HG02973 (cell line): ENCODE results near the gene GAMT.

Experiments used
- ATAC-seq: cut with Tn5 transposase; IDR thresholded peaks from one replicate; pipeline ENCODE4 v1.9.1; 2021; ENCODE audit warnings: moderate library complexity; ENCODE audit not compliant: unreplicated experiment

Gene GAMT

DNA sequence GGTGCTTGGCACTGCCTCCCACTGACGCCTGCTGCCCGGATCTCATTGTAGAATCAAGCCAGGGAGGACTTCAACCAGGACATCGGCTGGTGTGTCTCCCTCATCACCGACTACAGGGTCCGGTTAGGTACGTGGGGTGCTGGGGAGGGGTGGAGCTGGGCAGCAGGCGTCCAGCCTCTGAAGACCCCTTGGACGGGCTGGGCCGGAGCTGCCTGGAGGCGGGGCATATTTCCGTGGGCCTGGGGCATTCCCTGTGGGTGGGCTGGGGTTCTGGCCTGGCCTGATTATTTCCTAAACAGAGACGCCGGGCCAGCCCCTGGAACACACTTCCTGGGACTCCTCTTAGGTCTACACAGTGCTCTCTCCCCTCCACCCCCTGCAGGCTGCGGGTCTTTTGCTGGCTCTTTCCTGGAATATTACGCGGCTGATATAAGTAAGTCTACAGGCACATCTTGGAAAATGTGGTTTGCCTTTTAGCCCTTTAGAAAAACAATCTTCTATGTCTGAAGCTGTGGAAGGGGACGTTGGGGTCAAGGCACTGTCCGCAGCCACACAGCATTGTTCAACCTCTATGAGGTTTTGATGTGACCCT, 32.0 kb downstream of the GAMT start:
- ATAC-seq, result no peak

DNA sequence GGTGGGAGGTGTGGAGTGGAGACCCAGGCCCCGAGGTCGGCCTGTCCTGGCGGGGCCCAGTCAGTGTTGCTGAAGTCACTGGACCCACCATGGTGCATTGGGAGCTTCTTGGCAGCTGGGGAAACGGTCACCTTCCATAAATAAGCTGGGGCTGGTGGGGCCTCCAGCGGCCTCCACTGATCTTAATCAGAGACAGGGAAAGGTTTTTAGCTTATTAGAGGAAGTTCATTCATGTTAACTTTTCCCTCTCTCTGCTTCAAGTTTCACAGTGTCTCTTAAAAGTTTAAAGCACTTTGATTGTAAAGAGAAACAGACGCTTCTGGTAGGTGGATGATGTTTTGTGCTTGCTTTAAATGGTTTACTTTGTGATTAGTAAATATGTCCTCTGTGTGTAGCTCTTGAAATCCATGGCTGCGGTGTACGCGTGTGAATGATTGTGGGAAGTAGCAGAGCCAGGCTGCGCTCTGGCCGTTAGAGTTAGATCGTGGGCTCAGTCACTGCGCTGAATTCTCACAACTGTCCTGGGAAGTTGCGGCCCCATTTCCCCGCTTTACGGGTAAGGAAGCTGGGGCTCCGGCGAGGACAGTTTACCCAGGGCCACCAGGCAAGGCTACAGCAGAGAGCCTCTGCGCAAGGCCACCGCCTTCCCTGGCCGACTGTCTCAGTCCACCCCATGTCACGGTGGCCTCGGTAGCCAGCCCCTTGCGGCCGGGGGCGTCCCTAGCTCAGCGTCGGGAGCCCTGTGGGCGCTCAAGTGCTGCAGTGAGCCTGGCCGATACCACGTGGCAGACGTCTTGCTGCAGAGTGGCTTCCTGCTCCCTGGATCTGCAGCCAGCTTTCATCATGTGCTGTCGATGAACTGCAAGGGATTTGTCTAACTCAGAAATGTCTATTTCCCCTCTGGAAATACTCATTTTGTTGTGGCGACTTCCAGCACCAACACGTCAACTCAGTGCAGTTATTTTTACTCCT, 34.2 kb downstream of the GAMT start:
- ATAC-seq, result no peak

DNA sequence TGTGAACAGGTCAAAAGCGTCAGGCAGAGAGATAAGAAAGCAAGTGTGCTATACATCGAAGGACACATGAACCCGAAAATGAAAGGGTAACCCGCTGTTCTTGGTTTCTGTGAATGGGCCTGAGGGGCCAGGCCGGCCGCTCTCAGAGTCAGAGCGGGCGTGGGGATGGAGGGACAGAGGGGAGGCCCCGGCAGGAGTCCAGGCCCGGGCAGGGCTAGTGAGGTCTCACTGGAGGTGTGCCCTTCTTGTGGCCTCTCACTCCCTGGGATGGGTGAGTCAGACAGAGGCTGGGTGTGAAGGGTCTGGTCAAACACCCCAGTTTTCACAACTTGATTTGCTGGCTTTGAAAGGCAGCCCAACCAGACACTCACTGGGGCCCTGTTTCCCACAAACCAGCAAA, 35.0 kb downstream of the GAMT start:
- no peak for ATAC-seq

DNA sequence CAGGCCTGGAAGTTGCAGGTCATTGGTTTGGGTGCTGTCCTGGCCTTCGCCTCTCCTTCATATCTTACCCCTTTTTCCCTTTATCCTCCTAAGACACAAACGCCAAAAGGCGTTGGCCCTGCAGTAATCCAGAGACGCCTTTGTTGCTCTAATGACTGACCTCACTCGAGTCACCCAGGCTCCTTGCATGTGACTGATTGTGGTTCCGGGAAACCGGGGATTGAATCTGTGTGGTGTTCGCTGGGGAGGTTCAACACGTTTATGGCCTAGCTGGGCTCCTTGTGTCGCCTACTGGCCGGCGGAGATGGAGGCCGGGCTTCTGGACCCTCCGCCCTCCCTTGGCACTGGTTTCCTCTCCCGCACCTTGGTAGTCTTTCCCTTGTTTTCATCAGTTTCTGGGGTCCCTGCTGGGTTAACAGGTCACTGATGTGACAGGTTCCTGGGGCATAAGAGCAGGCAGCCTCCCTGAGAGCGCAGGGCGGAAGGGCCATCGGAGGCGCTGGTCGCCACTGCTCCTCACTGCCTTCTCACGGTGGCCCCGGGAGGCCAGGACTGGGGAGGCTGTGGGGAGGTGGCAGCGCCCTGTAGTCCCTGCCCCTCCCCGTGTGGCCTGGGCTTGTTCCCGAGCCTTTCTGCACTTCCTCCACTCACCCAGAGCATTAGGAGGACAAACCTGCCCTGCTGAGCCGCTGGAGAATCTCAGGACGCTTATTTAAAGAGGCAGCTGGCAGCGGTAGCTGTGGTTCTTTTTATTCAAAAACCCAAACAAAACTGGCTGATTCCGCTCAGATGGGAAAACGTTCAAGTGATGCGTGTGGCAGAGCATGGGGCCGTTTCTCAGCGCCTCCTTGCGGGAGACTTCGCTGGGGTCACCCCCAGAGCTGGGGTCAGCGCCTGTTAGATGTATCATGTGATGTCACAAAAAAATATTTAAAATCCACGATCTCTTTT, 35.7 kb downstream of the GAMT start:
- ATAC-seq, result no peak

DNA sequence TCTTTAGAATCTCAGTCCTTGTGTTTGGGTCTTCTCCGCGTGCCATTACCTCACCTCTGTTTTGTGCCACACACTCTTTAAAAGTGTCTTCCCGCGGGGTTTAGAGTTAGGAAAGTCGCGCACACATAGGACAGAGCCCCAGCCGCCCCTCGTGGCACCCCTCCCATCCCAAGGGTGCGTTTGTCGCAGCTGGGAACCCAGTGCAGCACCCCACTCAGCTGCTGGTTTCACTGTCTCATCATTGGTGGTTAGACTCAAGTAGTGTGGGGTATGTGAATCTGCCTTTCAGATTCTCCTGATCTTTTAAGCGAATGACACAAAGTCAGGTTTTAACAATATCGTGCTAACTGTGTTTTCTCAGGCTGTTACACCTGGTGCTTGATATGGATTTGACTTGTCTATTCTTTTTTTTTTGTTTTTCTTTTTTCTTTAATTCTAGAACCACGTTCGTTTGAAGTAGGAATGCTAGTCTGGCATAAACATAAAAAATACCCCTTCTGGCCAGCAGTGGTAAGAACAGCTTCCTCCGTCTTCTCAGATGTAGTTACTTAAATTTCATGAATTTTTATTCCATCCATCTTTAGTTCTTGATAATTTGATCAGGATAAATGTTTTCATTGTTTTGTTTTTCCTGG, 37.2 kb downstream of the GAMT start:
- no peak for ATAC-seq

DNA sequence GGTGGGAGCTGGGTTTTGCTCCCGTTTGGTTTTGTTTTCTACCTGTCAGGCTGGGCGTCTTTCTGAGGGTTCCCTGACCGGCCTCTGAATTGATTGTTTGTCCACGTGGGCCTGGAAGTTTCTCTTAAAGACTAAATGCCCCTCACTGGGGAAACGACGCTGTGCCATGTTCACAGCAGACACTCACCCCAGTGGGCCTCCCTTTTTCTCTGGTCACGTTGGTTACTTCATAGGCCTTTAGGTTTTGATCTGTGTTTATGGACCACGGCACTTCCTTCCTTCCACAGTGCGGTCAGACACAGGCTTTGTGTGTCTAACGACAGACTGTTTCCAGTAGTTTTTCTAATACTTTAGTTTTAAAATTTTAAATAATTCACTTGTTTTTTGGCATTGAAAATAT, 37.7 kb downstream of the GAMT start:
- no peak for ATAC-seq

DNA sequence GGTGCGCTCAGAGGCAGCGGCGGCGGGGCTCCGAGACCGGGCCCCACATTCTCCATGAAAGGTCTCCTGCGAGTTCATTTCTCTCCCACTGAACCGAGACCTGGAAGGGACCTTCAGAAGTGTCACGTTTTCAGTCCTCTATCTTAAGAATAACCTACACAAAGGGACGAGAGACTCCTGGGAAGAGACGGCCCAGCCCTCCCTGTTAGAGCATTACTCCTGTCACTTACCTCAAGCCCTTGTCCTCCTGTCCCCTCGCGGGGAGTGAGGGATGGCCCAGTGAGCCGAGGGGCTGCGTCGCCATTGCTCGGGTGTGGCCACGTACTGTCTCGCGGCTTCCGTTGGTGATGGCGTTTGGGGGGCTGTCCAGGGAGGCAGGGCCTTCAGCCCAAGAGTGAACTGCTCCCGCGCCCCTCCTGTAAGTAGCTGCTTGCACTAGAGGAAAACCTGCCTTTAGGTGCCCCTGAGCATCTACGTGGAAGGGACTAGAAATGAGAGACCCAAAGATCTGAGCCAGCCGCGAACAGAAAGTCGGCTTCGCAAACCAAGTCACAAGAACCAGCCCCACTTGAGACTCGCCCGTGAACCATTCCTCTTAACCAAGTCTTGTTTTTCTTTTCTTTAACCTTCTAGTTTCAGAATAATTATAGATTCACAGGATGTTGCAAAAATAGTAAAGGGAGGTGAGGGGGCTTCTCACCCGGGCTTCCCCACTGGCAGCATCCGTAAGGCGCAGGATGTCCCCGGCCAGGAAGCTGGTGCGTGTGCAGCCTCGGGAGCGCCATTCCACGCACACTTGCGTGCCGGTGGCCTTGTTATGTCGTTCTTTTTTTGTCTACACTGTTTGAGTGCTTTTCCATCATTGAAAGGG, 38.7 kb downstream of the GAMT start:
- ATAC-seq, result no peak

DNA sequence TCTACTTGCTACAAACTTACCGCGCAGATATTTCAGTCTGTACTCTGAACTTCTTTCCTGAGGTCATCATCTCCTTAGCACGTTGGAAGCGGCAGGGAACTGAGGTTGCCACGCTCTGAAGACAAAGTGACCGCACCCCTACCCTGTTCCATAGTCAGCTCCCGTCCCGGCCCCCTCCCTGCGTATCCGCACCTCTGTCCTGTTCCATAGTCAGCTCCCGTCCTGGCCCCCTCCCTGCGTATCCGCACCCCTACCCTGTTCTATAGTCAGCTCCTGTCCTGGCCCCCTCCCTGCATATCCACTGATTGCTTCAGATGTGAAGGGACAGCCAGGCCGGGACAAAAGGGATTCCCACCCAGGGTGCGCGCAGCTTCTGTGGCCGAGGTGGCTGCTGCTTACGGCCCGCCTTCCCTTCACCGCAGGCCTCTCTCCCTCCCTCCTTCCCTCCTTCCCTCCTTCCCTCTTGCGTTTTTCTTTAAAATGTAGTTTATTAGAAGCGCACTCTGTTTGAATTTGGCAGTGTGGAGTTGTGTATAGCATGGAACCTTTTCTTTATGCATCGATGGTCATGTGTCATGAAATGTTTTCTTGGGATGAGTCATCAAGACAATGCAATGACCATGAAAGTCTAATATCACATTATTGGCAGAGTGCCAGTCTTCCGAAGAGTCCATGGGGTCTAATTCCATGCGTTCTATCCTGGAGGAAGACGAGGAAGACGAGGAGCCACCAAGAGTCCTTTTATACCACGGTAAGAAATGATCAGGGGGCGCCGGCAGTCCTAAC, 39.5 kb downstream of the GAMT start:
- ATAC-seq, result no peak

DNA sequence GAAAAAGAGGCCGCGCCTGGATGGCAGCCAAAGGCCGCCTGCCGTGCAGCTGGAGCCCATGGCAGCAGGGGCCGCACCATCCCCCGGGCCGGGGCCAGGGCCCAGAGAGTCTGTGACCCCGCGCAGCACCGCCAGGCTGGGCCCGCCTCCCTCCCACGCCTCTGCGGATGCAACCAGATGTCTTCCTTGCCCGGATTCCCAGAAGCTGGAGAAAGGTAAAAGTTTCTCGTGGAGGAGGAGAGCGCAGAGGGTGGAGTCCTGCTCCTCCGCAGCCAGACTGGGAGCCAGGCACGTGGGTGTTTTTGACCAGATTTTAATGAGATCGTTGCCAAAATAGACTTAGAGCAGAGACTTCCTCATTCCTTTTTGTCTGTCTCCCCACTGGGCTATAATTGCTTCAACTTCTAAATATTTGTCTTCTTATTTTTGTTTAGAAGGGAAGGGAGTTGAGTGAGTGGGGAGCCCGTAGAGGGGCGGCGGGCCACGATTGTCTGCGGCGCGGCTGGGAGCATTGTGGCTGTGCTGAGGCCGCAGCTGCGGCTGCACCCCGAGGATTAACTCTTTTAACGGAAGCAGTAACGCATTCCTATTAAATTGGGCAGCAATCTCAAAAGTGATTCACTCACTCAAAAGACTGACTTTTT, 40.4 kb downstream of the GAMT start:
- no peak for ATAC-seq

DNA sequence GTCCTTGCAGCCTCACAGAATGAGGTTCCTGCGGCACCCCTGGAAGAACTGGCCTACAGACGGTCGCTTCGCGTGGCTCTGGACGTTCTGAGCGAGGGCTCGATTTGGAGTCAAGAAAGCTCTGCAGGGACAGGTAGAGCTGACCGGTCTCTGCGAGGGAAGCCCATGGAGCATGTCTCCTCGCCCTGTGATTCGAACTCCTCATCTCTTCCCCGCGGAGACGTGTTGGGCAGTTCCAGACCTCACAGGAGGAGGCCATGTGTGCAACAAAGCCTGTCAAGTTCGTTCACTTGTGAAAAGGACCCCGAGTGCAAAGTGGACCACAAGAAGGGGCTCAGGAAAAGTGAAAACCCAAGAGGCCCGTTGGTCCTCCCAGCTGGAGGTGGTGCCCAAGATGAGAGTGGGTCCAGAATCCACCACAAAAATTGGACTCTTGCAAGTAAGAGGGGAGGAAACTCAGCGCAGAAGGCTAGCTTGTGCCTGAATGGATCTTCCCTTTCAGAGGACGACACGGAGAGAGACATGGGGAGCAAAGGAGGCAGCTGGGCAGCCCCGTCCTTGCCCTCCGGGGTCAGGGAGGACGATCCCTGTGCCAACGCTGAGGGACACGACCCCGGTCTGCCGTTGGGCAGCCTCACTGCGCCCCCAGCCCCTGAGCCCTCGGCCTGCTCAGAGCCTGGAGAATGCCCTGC, 41.1 kb downstream of the GAMT start:
- ATAC-seq, result no peak

DNA sequence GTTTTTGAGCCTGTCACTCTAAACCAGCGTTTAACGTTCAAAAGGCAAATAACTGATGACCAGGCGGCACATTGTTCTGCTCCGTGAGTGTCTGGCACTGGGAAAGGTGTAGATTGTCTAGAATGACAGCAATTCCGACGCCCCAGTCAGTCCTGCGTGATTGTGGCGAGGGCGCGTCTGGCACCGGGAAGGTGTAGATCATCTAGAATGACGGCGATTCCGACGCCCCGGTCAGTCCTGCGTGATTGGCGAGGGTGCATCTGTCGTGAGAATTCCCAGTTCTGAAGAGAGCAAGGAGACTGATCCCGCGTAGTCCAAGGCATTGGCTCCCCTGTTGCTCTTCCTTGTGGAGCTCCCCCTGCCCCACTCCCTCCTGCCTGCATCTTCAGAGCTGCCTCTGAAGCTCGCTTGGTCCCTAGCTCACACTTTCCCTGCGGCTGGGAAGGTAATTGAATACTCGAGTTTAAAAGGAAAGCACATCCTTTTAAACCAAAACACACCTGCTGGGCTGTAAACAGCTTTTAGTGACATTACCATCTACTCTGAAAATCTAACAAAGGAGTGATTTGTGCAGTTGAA, 43.7 kb downstream of the GAMT start:
- no peak for ATAC-seq

DNA sequence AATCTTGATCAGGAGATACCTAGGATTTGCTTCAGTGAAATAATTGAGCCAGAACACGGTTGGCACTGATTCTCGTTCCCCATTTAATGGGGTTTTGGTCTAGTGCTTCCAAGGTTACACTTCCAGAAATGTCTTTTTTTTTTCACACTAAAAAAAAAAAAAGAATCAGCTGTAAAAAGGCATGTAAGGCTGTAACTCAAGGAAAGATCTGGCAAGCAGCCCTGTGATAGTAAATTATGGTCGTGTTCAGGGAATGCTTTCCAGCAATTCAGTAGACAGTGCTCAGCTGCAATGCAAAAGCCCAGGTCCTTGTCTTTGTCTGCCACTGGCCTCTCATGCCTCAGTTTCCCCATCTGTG, 44.9 kb downstream of the GAMT start:
- ATAC-seq, result no peak

DNA sequence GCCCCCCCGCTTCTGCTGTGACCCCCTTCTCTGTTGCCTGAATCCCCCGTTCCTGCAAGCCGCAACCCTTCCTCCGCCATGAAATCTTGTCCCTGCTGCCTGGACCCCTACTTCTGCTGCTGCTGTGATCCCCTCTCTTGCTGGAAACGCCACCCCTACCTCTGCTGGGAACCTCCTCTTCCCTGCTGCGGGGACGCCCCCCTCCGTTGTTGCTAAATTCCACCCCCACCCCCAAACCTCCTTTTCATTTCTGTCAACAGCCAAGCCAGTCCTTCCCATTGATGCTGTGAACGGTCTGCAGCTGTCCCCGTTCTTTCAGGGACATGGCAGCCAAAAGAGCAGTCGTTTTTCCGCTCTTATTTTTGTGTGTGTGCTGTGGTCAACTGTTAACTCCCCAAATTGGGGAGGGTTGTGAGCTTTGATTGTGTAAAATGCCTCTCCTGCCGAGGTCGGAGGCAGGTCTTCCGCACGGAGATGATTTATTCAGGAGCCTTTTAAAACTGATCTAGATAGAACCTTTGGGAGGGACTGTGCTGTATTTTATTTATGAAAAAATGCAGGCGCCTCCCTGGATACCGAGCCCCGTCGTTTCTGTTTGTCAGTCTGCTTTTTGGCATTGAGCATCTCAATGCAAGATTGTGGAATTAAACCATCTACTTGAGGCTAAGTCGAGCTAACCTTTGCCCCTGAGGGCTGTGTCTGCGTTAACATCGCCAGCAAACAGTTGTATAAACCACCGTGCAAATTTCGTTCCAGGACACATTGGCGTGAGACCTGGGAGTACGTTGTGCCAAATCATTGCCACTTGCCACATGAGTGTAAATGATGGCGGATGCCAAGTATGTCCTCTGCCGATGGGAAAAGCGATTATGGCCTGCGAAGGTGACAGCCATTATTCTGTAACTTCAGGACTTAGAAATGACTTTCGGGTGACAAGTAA, 45.5 kb downstream of the GAMT start:
- ATAC-seq, result no peak

DNA sequence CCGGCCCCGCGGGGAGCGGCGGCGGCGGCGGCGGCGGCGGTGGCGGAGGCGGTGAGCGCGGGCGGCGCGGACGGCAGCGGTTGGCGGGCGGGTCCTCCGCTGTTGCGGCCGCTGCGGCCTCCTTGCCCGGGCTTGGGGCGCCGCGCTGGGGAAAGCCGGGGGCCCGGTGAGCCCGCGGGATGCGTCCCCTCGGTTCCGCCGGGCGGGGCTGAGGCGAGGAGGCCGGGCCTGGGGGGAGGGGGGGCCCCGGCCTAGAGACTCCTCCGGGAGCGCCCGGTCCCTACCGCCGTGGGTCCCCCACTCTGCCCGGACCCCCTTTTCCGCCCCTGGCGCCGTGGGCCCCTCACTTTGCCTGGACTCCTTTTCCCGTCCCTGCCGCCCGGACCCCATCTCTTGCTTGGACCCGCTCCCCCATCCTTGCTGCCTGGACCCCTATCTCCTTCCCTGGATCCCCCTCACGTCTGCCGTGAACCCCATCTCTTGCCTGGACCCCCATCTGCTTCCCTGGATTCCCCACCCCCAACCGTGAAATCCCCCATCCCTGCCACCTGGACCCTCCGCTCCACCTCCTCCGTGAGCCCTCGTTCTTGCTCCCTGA, 46.3 kb downstream of the GAMT start:
- ATAC-seq, result no peak

DNA sequence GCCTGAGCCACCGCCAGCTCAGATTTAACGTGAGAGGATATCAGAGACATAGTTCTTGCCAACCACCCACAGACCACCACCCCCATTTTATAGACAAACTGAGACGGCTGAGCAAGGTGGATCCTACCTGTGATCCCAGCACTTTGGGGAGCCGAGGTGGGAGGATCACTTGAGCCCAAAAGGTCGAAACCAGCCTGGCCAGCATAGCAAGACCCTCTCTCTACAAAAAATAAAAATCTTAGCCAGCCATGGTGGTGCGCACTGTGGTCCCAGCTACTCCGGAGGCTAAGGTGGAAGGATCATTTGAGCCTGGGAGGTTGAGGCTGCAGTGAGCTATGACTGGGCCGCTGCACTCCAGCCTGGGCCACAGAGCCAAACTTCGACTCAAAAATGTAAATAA, 48.2 kb downstream of the GAMT start:
- no peak for ATAC-seq

DNA sequence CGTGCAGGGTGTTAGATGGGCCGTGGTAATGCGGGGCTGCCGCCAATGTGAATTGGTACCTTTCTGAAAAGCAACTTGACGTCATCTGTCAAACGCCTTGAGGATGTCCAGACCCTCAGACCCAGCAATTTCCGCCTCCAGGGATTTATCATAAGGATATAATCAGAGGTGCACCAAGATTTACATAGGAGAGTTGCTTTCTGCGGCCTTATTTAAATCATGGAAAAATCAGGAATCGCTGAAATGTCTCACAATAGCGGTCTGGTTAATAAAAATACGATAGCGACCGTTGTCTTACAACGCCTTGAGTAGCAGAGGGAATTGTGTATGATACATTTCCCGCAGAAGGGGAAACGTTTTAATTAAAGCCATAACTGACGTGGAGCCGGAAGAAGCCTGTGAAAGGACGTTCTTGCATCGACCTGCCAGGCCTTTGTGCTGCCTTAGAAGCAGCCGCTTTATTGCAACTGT, 49.9 kb downstream of the GAMT start:
- ATAC-seq, result no peak
